GM18505 (cell line): ENCODE results near the gene APMAP.
"Not testable (repeated sequence)": the region's sequence is repeated elsewhere in the genome, so short reads cannot be mapped to it uniquely, and the experiment has no call there.

Experiments used
- ATAC-seq: cut with Tn5 transposase; IDR thresholded peaks from one replicate; pipeline ENCODE4 v1.9.1; 2021; ENCODE audit not compliant: unreplicated experiment
- POLR2A ChIP-seq: IDR thresholded peaks from 4 replicates; pipeline ENCODE4 v1.6.1; 2011; ENCODE audit warnings: borderline replicate concordance; ENCODE audit not compliant: insufficient read depth, insufficient read length; ENCODE audit errors: extremely low read depth

Gene APMAP

DNA sequence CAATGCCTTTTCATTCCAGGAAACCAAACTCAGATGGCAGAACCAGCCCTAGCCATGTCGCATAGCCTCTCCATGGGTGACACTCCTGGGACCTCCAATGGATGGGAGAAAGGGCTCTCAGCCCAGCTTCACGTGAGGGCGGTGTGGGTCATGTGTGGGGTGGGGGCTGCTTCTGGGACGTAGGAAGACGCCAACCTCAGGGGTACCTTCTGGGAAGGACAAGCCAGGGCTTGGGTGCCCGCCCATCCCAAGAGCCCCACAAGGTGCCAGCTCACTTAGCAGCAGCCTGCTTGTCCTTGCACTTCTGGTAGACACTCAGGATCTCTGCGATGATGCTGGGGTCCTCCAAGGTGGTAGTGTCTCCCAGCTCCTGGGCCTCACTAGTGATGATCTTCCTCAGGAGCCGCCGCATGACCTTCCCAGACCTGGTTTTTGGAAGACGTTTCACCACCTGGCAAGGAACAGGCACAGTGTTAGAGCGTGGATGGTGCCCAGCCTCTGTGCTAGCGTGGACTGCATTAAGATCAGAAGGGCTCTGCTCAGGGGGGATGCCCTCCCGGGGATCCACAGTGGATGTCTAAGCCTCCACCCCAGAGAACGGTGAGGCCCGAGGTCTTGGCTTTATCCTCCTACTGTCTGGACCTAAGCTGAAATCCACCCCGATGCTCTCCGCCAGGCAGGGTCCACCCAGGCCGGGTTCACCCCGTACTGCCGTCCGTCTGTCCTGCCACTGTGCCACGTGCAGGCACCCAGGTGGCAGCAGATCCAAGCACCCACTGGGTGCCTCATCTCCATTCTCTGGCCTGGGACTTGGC, 15.1 kb upstream of the APMAP start:
- no peak for ATAC-seq
- TF ChIP-seq POLR2A = no peak

GRCh38 chr20:25006431-25007167, 14.0 kb upstream of the APMAP start:
- ATAC-seq = no peak
- TF ChIP-seq POLR2A = no peak

DNA sequence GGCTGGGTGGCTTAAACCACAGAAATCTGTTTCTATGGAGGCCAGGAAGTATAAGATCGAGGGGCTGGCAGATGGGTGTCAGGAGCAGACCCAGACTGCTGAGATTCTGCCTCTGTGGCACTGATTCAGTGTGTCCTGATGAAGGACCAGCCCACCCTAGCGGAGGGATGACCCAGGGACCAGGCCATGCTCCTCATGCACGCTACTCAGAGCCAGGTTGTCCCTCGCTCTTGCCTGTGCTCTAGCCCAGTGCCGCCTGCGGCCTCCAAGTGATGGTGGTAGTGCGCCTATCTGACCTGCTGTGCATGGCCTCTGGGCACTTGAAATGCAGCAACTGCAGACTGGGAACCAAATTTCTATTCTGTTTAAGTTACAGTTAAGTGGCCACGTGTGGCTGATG, 13.1 kb upstream of the APMAP start:
- ATAC-seq = no peak
- no peak for TF ChIP-seq POLR2A

- ATAC-seq = no peak
- TF ChIP-seq POLR2A = no peak
These were observed 12.7 kb upstream of the APMAP start for GRCh38 chr20:25005220-25005619.

DNA sequence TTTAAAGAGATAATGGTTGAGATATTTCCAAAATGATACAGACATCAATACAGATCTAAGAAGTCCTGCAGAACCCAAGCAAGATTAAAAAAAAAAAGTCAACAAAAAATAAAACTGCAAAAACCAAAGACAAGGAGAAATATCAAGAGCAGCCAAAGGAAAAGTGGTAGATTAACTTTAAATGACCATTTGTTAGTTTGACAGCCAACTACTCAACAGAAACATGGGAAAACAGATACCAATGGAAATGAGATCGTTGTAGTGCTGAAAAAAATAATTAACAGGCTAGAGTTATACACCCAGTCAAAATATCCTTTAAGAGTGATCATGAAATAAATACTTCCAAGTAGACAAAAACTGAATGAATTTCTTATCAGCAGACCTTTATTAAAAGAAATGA, 10.5 kb upstream of the APMAP start:
- ATAC-seq = no peak
- TF ChIP-seq POLR2A = no peak

- not testable (repeated sequence) for ATAC-seq
These were observed 8.8 kb upstream of the APMAP start for GRCh38 chr20:25001323-25001722.

DNA sequence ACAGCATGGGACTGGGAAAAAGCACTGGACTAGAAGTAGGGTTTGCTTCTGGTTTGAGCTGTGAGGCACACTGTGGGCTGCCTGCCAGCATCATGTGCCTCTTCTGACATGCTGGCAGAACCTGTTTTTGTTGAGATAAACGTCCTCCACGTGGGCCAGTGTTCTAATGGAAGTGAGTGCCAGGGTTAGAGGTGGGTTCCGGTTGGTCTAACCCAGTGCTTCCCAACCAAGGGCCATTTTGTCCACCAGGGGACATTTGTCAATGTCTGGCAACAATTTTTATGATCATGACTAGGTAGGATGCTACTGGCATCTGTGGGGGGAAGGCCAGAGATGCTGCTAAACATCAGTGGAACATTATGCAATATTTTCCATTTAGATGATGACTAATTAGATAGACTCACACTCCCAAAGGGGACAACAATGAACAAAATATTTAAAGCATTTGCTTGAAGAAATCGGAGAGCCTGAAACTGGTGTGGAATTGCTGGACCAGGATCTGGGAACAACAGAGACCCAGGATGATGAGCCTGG, 7.8 kb upstream of the APMAP start:
- no peak for ATAC-seq
- TF ChIP-seq POLR2A = no peak

DNA sequence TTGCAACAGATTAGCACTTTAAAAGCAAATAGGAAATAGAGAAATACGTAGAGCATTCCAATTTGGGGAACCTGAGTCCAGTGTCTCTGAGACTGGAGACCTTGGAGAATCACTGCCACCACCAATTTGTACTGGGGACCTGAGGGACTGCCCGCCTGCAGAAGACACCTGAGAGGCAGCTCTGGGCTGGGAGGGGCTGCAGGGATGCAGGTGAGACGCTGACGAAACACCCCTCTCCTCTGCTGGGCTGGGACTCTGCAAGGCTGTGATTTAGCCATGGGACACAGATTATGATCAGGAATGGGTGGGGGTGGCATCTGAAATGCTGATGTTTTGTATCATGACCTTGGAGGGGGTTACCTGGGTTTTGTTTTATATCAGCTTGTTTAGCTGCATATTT, 7.0 kb upstream of the APMAP start:
- no peak for TF ChIP-seq POLR2A
- no peak for ATAC-seq

- no peak for TF ChIP-seq POLR2A
- ATAC-seq = no peak
These were observed 6.3 kb upstream of the APMAP start for GRCh38 chr20:24998631-24999445.

DNA sequence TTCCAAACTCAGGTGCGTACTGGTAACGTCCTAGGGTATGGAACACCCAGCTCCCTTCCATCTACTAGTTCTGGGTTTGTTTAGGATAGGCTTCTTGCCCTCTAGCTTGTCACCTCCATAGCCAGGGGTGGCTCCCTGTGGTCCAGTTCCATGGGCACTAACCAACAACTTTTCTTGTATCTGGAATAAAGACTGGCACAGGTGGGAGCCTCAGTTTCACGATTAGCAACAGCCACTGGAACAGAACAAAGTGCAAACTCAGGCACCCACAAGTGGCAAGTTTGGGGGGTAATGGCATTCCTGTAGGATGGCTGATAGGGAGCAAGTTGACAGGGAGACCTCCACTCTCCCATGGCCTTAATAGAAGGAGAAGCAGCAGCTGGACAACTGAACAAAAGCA, 5.6 kb upstream of the APMAP start:
- no peak for TF ChIP-seq POLR2A

GRCh38 chr20:24996449-24997377, 4.2 kb upstream of the APMAP start:
- no peak for TF ChIP-seq POLR2A
- ATAC-seq = no peak

More for the DNA sequence above, 5.6 kb upstream of the APMAP start:
- no peak for ATAC-seq

GRCh38 chr20:24995741-24996448, 3.3 kb upstream of the APMAP start:
- TF ChIP-seq POLR2A = no peak
- no peak for ATAC-seq
